Kidney (tissue), 14 donors: ENCODE results near the gene RSPH4A. TPM values are rescaled to one million over a fixed set of nuclear protein-coding genes. Genes with fewer than 3 reads are reported as not detected.

ENCODE experiments used
- DNase-seq, 5 donors: peaks; one replicate each; pipeline ENCODE4 v3.0.0-alpha.2; 2013 to 2020
- FAIRE-seq: peaks from 2 replicates; lab custom pipeline; 2012; peaks lifted over from hg19 to GRCh38; lab: Jason Lieb, UNC
- H3K27ac ChIP-seq, 2 donors: one replicate each; pipeline ENCODE4 v1.7.0; 2013; ENCODE audit warnings: low read depth in 2 of 2, low read length in 2 of 2, inconsistent platforms in 1 of 2
- H3K27me3 ChIP-seq: one replicate; pipeline ENCODE4 v1.7.1; 2013; ENCODE audit warnings: low read length, inconsistent platforms; ENCODE audit not compliant: control insufficient read depth, insufficient read depth
- H3K36me3 ChIP-seq, 3 donors: one replicate each; pipeline versions ENCODE4 v1.7.0 to v1.7.1; 2013; ENCODE audit warnings: low read length in 3 of 3, control low read depth in 1 of 3, inconsistent platforms in 1 of 3; ENCODE audit not compliant: insufficient read depth in 3 of 3, control insufficient read depth in 2 of 3
- H3K4me1 ChIP-seq, 3 donors: one replicate each; pipeline versions ENCODE4 v1.7.0 to v1.7.1; 2013; ENCODE audit warnings: low read length in 3 of 3, inconsistent platforms in 1 of 3, low read depth in 1 of 3; ENCODE audit not compliant: control insufficient read depth in 2 of 3, insufficient read depth in 2 of 3
- H3K4me3 ChIP-seq, 3 donors: one replicate each; pipeline versions ENCODE4 v1.7.0 to v1.8.1; 2013; ENCODE audit warnings: low read length in 3 of 3, control low read depth in 1 of 3, inconsistent platforms in 1 of 3
- H3K9ac ChIP-seq, 3 donors: one replicate each; pipeline versions ENCODE4 v1.7.0 to v1.7.1; 2013; ENCODE audit warnings: low read length in 3 of 3, control low read depth in 1 of 3, inconsistent platforms in 1 of 3
- H3K9me3 ChIP-seq, 3 donors: one replicate each; pipeline versions ENCODE4 v1.7.0 to v1.7.1; 2013; ENCODE audit warnings: low read length in 3 of 3, control low read depth in 1 of 3, inconsistent platforms in 1 of 3; ENCODE audit not compliant: control insufficient read depth in 2 of 3, insufficient read depth in 1 of 3
- intact Hi-C: fragments of 100-400 bp; cut with DNase I; formaldehyde crosslinking; loops from one replicate; pipeline ENCODE4 v1.11.1; 2022
- polyA plus RNA-seq: library from polyadenylated mRNA; stranded (reverse); fragments of 350-450 nt; fragmentation: Illumina TruSeq; extraction: RNeasy Lipid Tissue Mini Kit (QIAGEN cat#74804); gene quantifications from one replicate; pipeline ENCODE4 v1.2.3, GENCODE V29; 2014; ENCODE audit warnings: low read depth, low replicate concordance; ENCODE audit not compliant: insufficient read depth
- total RNA-seq: library from RNA; stranded (reverse); fragmentation: NEBNext Ultra II Directional; extraction: Animal tissue kit (Norgen Biotek cat#: 25700); gene quantifications from one replicate; pipeline ENCODE4 v1.2.1, GENCODE V29; 2021
- TF ChIP-seq, protein P1 (sequence below): IDR thresholded peaks from 3 replicates; pipeline ENCODE4 v1.5.1; 2012; ENCODE audit warnings: mild to moderate bottlenecking, moderate library complexity, borderline replicate concordance; ENCODE audit not compliant: insufficient read depth; ENCODE audit errors: extremely low read depth
- donor health status: control.
- donor health status: control.
- donor health status: control.
- donor health status: control.
- donor health status: control.
- donor health status: DM: yes; HTN: yes; CAD: no.
- donor health status: Normal renal cell carcinoma (clear cell type).

Gene RSPH4A
- total and polyA plus RNA-seq, 2 donors from 2014 or later = 0.62 to 1.8 TPM

DNA sequence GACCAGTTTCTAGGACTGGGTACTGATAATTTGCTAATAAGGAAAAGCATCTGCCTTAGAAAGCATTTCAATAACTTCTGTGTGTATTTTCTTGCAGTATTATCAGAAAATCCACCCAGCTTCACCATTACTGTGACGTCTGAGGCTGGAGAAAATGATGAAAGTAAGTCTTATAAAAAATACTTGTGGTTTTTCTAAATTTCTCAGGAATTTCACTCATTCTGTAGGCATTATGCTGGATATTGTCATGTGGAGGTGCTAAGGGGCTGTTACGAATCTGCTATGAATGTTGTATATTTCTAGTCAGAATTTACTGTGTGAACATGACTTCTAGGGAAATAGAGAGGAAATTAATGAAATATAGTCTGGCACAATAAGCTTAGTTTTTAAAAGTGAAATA, 36.1 kb upstream of the RSPH4A start:
- intact Hi-C loops = no loop called here

GRCh38 chr6:116586276-116586675, 30.0 kb upstream of the RSPH4A start:
- no peak overlapping the region for H3K9ac ChIP-seq
- DNase-seq (no peak), FAIRE-seq (peak; percentile 39)
- H3K4me1 ChIP-seq = no peaks in the 10 kb centered on the region
- no peaks in the 10 kb centered on the region for H3K27me3 ChIP-seq
- H3K4me3 ChIP-seq = no peak overlapping the region
- intact Hi-C loops = no loop called here
- TF ChIP-seq, protein P1, sequence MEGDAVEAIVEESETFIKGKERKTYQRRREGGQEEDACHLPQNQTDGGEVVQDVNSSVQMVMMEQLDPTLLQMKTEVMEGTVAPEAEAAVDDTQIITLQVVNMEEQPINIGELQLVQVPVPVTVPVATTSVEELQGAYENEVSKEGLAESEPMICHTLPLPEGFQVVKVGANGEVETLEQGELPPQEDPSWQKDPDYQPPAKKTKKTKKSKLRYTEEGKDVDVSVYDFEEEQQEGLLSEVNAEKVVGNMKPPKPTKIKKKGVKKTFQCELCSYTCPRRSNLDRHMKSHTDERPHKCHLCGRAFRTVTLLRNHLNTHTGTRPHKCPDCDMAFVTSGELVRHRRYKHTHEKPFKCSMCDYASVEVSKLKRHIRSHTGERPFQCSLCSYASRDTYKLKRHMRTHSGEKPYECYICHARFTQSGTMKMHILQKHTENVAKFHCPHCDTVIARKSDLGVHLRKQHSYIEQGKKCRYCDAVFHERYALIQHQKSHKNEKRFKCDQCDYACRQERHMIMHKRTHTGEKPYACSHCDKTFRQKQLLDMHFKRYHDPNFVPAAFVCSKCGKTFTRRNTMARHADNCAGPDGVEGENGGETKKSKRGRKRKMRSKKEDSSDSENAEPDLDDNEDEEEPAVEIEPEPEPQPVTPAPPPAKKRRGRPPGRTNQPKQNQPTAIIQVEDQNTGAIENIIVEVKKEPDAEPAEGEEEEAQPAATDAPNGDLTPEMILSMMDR = no peak
- H3K9me3 ChIP-seq = no peaks in the 10 kb centered on the region
- H3K27ac ChIP-seq = no peak overlapping the region
- peaks cover 0 to 12% (median 4%) of the 10 kb centered on the region in 3 donors for H3K36me3 ChIP-seq

More for the DNA sequence above, 36.1 kb upstream of the RSPH4A start:
- FAIRE-seq (no peak), DNase-seq (no peak)
- H3K9me3 ChIP-seq = no peaks in the 10 kb centered on the region
- no peaks in the 10 kb centered on the region for H3K27me3 ChIP-seq
- no peak overlapping the region for H3K27ac ChIP-seq
- H3K4me3 ChIP-seq = no peak overlapping the region
- TF ChIP-seq, protein P1 = no peak
- no peaks in the 10 kb centered on the region for H3K4me1 ChIP-seq
- no peak overlapping the region for H3K9ac ChIP-seq
- H3K36me3 ChIP-seq = peaks cover 0 to 5% (median 4%) of the 10 kb centered on the region in 3 donors

- no peak for FAIRE-seq
- DNase-seq = no peak
Measured at GRCh38 chr6:116586738-116587137, 29.5 kb upstream of the RSPH4A start.

More at GRCh38 chr6:116586738-116587137, 29.5 kb upstream of the RSPH4A start:
- Histone ChIP-seq H3K27ac (no peak overlapping the region), H3K9ac (no peak overlapping the region), H3K27me3 (no peaks in the 10 kb centered on the region), H3K36me3 (peaks cover 2 to 16% (median 8%) of the 10 kb centered on the region in 3 donors), H3K9me3 (no peaks in the 10 kb centered on the region), H3K4me1 (no peaks in the 10 kb centered on the region), H3K4me3 (no peak overlapping the region)
- TF ChIP-seq, protein P1 = no peak
- intact Hi-C loops = no loop called here
